B cell (primary cell): ENCODE measurements around the gene HLCS.

Source experiments
- CTCF ChIP-seq: fragments of 200-600 bp; IDR thresholded peaks from one replicate; pipeline ENCODE4 v1.8.0; 2022; ENCODE audit warnings: antibody characterized with exemption, mild to moderate bottlenecking
- EZH2 ChIP-seq: IDR thresholded peaks from 2 replicates; pipeline ENCODE4 v1.6.1; 2012; ENCODE audit warnings: borderline replicate concordance, low read depth, mild to moderate bottlenecking, moderate library complexity, low read length; ENCODE audit not compliant: insufficient read depth, poor library complexity, severe bottlenecking

- TF ChIP-seq CTCF (peak; percentile 72), EZH2 (no peak)
These were observed 10.6 kb upstream of the HLCS start for GRCh38 chr21:36976882-36977651.
